GM18870 (cell line): Measurements from ENCODE around the gene PFAS.

Source experiments
- ATAC-seq: cut with Tn5 transposase; IDR thresholded peaks from one replicate; pipeline ENCODE4 v1.9.1; 2021; ENCODE audit warnings: moderate library complexity; ENCODE audit not compliant: unreplicated experiment

The PFAS gene

GRCh38 chr17:8300226-8300625, 51.1 kb downstream of the PFAS start:
- ATAC-seq: no peak

- no peak for ATAC-seq
Observed at GRCh38 chr17:8300627-8301242, 51.6 kb downstream of the PFAS start.

GRCh38 chr17:8310601-8311123, 61.6 kb downstream of the PFAS start:
- ATAC-seq: no peak

GRCh38 chr17:8311131-8311790, 62.2 kb downstream of the PFAS start:
- no peak for ATAC-seq

GRCh38 chr17:8312251-8312650, 63.2 kb downstream of the PFAS start:
- ATAC-seq: no peak

- no peak for ATAC-seq
Observed at GRCh38 chr17:8312726-8313600, 63.9 kb downstream of the PFAS start.

GRCh38 chr17:8314797-8315763, 66.0 kb downstream of the PFAS start:
- no peak for ATAC-seq

- no peak for ATAC-seq
Observed at GRCh38 chr17:8315764-8316217, 66.7 kb downstream of the PFAS start.

- no peak for ATAC-seq
Observed at GRCh38 chr17:8318010-8318935, 69.2 kb downstream of the PFAS start.
